ENCODE measurements around the gene ZNF354C. TPM values are rescaled to one million over a fixed set of nuclear protein-coding genes. Genes with fewer than 3 reads are reported as not detected.

Gene ZNF354C
- total RNA-seq, 3 donors from 2014 or later = 7.4 to 11.6 (median 8.2) TPM

- H3K9me3 ChIP-seq = peaks cover 15 to 34% of the 10 kb centered on the region in 2 donors
- no peaks in the 10 kb centered on the region for H3K27me3 ChIP-seq
- no peaks in the 10 kb centered on the region for H3K4me1 ChIP-seq
- H3K4me3 ChIP-seq = no peak overlapping the region
- no peaks in the 10 kb centered on the region for H3K36me3 ChIP-seq
- DNase-seq (ENCODE audit: low spot score in 2 of 2) = peak in 1 of 2 donors; percentile 19
- TF ChIP-seq CTCF (IDR thresholded peaks at IDR 0.05) (no peak), POLR2A (IDR thresholded peaks at IDR 0.05) (no peak), POLR2AphosphoS5 (IDR thresholded peaks at IDR 0.05) (no peak)
- H3K27ac ChIP-seq = no peak overlapping the region
- intact Hi-C loops (cut with DNase I; ENCODE audit: low total_unique reads) = no loop called here
These were observed 62.4 kb downstream of the ZNF354C start for GRCh38 chr5:179122411-179123108.

GRCh38 chr5:179123109-179123426, 62.9 kb downstream of the ZNF354C start:
- Histone ChIP-seq H3K4me1 (no peaks in the 10 kb centered on the region), H3K9me3 (peaks cover 15 to 30% of the 10 kb centered on the region in 2 donors), H3K4me3 (no peak overlapping the region), H3K27me3 (no peaks in the 10 kb centered on the region), H3K27ac (no peak overlapping the region), H3K36me3 (no peaks in the 10 kb centered on the region)
- no peak for DNase-seq (ENCODE audit: low spot score in 2 of 2)
- no peak for TF ChIP-seq POLR2A (IDR thresholded peaks at IDR 0.05)
- TF ChIP-seq CTCF (IDR thresholded peaks at IDR 0.05) = no peak
- TF ChIP-seq POLR2AphosphoS5 (IDR thresholded peaks at IDR 0.05) = no peak
- intact Hi-C loops (cut with DNase I; ENCODE audit: low total_unique reads) = no loop called here

GRCh38 chr5:179123491-179124272, 63.5 kb downstream of the ZNF354C start:
- no peak overlapping the region for H3K27ac ChIP-seq
- H3K36me3 ChIP-seq = no peaks in the 10 kb centered on the region
- H3K27me3 ChIP-seq = no peaks in the 10 kb centered on the region
- peak in 1 of 2 donors; percentile 30 for DNase-seq (ENCODE audit: low spot score in 2 of 2)
- TF ChIP-seq POLR2A (IDR thresholded peaks at IDR 0.05) (no peak), CTCF (IDR thresholded peaks at IDR 0.05) (no peak), POLR2AphosphoS5 (IDR thresholded peaks at IDR 0.05) (no peak)
- peaks cover 15 to 30% of the 10 kb centered on the region in 2 donors for H3K9me3 ChIP-seq
- intact Hi-C loops (cut with DNase I; ENCODE audit: low total_unique reads) = no loop called here
- no peak overlapping the region for H3K4me3 ChIP-seq
- H3K4me1 ChIP-seq = no peaks in the 10 kb centered on the region

GRCh38 chr5:179124273-179124852, 64.2 kb downstream of the ZNF354C start:
- no peak for TF ChIP-seq CTCF (IDR thresholded peaks at IDR 0.05)
- TF ChIP-seq POLR2AphosphoS5 (IDR thresholded peaks at IDR 0.05) = no peak
- intact Hi-C loops (cut with DNase I; ENCODE audit: low total_unique reads) = no loop called here
- DNase-seq (ENCODE audit: low spot score in 2 of 2) = peak in 1 of 2 donors; percentile 45
- Histone ChIP-seq H3K27ac (no peak overlapping the region), H3K4me3 (no peak overlapping the region), H3K27me3 (no peaks in the 10 kb centered on the region), H3K4me1 (no peaks in the 10 kb centered on the region), H3K9me3 (peaks cover 15 to 26% of the 10 kb centered on the region in 2 donors), H3K36me3 (no peaks in the 10 kb centered on the region)

Data from breast epithelium (tissue), 4 donors.